ENCODE data around the gene CFHR4. TPM values are rescaled to one million over a fixed set of nuclear protein-coding genes. Genes with fewer than 3 reads are reported as not detected.
"Not testable (repeated sequence)": the region's sequence is repeated elsewhere in the genome, so short reads cannot be mapped to it uniquely, and the experiment has no call there.

CFHR4 gene
- total RNA-seq, 1 donor from 2014 or later = not detected

DNA sequence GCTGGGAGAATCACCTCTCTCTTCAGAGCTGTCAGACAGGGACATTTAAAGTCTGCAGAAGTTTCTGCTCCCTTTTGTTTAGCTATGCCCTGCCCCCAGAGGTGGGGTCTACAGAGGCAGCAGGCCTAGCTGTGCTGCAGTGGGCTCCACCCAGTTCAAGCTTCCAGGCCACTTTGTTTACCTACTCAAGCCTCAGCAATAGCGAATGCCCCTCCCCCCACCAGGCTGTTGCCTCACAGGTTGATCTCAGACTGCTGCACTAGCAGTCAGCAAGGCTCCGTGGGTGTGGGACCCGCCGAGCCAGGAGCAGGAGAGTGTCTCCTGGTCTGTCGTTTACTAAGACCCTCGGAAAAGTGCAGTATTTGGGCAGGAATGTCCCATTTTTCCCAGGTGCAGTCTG is 53.6 kb downstream of the CFHR4 start:
- not testable (repeated sequence) for DNase-seq

DNA sequence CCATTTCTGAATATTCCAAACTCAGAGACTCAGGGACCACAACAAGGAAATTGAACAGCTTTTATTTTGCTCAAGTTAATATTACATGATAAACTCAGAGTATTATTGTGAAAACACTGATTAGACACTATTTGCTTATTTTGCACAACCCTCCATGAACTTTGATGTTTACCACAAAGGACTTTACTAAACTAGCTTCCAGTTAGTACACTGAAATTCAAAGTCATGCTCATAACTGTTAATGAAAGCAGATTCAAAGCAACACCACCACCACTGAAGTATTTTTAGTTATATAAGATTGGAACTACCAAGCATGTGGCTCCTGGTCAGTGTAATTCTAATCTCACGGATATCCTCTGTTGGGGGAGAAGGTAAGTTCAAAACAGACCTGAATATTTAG is 55.7 kb downstream of the CFHR4 start, which contains the start of gene CFHR2:
Gene CFHR2, plus strand, starts transcription at position 171 of the 400 bp plus-strand sequence. Its CDS starts 143 bp downstream, at position 314.
- DNase-seq = not testable (repeated sequence)

DNA sequence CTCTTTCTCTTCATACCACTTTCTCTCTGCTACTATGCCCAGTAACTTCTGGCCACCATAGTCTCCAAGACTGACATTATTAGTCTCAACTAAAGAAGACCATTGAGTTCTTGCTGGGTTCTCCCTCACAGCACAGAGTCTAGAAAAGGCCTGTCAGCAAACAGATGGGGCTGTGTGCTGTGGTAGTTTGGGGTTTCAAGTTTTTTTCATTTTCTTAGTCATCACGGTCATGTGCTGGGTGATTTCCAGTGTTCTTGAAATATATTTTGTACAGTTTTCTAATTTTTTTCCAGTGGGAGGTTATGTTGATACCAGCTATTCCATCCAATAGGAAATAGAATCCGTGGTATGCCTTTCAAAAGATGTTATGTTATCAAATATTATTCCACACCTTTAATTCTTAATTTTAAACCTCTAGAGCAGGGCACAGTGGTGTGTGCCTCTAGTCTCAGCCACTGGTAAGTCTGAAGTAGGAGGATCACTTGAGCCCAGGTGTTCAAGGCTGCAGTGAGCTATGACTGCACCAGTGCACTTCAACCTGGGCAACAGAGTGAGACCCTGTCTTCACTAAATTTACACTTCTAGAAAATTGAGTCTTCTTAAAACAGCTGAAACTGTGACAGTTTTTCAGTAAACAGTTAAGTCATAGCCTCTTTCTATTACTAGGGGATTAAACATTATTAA is 64.0 kb downstream of the CFHR4 start:
- DNase-seq = no peak

DNA sequence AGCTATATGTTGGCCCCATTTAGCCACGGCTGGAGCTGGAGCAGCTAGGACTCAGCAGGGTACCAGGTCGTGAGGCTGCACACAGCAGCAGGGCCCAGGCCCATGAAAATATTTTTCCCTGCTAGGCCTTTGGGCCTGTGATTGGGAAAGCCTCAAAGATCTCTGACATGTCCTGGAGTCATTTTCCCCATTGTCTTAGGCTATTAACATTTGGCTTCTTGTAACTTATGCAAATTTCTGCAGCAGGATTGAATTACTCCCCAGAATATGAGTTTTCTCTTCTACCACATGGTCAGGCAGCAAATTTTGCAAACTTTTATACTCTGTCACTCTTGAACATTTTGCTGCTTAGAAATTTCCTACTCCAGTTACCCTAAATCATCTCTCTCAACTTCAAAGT is 66.9 kb downstream of the CFHR4 start:
- DNase-seq = no peak

DNA sequence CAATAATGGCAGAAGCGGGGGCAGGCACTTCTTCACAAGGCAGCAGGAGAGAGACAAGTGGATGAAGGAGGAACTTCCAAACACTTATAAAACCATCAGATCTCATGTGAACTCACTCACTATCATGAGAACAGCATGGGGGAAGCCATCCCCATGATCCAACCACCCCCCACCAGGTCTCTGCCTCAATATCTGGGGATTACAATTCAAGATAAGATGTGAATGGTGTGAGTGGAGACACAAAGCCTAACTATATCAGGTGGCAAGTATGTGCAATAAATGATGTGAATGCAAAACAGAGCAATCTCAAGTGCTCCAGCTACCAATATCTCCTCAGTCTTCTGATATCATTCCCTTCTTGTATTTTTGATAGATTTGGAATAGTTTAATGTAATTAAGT is 68.1 kb downstream of the CFHR4 start:
- no peak for DNase-seq

DNA sequence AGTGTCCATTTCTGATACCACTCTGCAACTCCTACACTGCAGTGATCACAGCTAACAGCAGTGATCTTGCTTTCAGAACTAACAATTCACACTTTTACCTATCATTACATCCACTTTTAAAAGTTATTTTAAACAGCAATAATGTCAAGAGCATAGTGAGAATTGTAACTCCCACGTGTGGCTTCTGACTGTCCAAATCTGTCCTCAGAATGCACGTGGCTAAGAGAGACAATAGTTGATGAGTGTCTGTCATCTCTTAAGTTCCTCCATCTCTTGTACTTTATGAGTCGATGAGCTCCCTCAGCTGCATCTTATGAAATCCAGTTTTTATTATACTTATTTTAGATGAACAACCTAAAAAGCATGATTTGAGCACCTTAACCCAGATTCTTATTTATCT is 73.0 kb downstream of the CFHR4 start:
- DNase-seq = no peak

Other genes starting within 250 kb of the CFHR4 start
- gene CFH, start 236.0 kb upstream of the CFHR4 start, total RNA-seq = 44.9 TPM
- gene CFHR3, start 113.2 kb upstream of the CFHR4 start, total RNA-seq = 0.39 TPM
- 0.59 TPM for gene CFHR1, start 68.3 kb upstream of the CFHR4 start, total RNA-seq
- not detected for gene CFHR2, start 55.7 kb downstream of the CFHR4 start, total RNA-seq
- gene CFHR5, start 89.5 kb downstream of the CFHR4 start, total RNA-seq = not detected
- gene F13B, start 179.2 kb downstream of the CFHR4 start, total RNA-seq = not detected